Ovary (tissue), 3 donors: ENCODE results near the gene REC114.

Experiments
- EP300 ChIP-seq: sonication (generic); formaldehyde crosslinking; IDR thresholded peaks from one replicate; pipeline ENCODE4 v1.6.1; 2017; ENCODE audit warnings: antibody characterized with exemption
- POLR2A ChIP-seq: fragments of 450-650 bp; IDR thresholded peaks from one replicate; pipeline ENCODE4 v1.6.1; 2017; ENCODE audit warnings: antibody characterized with exemption, mild to moderate bottlenecking, moderate library complexity
- TF ChIP-seq, protein P1 (sequence below), 3 donors: fragments of 450-650 bp in 2 of 3; fragments of 200-600 bp in 1 of 3; IDR thresholded peaks; one replicate each; pipeline versions ENCODE4 v1.5.1 to v1.8.0; 2016 to 2022; ENCODE audit warnings: antibody characterized with exemption in 3 of 3, mild to moderate bottlenecking in 1 of 3
- donor health status: DM: no; HTN: no; CAD: no.

DNA sequence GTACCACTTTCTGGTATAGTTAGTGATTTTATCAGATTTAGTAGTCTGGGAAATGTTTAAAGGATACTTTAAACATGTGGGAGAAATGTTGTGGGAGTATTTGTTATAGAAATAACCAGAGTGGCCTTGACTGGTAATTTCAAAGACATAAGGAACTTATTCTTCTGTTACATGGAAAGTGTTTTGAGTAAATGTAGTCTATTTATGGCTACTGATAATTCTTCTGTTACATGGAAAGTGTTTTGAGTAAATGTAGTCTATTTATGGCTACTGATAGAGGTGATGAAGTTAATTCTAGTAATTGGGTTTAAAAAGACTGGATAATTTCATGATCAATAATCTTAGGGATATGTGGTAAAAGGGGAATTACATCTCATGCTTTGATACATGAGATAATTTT lies 17.7 kb downstream of the REC114 start:
- TF ChIP-seq, protein P1, sequence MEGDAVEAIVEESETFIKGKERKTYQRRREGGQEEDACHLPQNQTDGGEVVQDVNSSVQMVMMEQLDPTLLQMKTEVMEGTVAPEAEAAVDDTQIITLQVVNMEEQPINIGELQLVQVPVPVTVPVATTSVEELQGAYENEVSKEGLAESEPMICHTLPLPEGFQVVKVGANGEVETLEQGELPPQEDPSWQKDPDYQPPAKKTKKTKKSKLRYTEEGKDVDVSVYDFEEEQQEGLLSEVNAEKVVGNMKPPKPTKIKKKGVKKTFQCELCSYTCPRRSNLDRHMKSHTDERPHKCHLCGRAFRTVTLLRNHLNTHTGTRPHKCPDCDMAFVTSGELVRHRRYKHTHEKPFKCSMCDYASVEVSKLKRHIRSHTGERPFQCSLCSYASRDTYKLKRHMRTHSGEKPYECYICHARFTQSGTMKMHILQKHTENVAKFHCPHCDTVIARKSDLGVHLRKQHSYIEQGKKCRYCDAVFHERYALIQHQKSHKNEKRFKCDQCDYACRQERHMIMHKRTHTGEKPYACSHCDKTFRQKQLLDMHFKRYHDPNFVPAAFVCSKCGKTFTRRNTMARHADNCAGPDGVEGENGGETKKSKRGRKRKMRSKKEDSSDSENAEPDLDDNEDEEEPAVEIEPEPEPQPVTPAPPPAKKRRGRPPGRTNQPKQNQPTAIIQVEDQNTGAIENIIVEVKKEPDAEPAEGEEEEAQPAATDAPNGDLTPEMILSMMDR (IDR thresholded peaks at IDR 0.05), result no peak
- TF ChIP-seq EP300 (no peak), POLR2A (no peak)
